Activated CD4-positive, alpha-beta T cell treated with anti-CD3 and anti-CD28 coated beads, Interleukin-2, Interleukin-6, amounts not matched to agents 100 ng/mL and 50 ng/mL, durations not matched to agents 16 hours and 8 hours (primary cell): ENCODE data around the gene PHYH.
"Not testable (repeated sequence)": the region's sequence is repeated elsewhere in the genome, so short reads cannot be mapped to it uniquely, and the experiment has no call there.

ENCODE experiments used
- DNase-seq: peaks from one replicate; pipeline ENCODE4 v3.0.0-alpha.2; 2020

The PHYH gene

DNA sequence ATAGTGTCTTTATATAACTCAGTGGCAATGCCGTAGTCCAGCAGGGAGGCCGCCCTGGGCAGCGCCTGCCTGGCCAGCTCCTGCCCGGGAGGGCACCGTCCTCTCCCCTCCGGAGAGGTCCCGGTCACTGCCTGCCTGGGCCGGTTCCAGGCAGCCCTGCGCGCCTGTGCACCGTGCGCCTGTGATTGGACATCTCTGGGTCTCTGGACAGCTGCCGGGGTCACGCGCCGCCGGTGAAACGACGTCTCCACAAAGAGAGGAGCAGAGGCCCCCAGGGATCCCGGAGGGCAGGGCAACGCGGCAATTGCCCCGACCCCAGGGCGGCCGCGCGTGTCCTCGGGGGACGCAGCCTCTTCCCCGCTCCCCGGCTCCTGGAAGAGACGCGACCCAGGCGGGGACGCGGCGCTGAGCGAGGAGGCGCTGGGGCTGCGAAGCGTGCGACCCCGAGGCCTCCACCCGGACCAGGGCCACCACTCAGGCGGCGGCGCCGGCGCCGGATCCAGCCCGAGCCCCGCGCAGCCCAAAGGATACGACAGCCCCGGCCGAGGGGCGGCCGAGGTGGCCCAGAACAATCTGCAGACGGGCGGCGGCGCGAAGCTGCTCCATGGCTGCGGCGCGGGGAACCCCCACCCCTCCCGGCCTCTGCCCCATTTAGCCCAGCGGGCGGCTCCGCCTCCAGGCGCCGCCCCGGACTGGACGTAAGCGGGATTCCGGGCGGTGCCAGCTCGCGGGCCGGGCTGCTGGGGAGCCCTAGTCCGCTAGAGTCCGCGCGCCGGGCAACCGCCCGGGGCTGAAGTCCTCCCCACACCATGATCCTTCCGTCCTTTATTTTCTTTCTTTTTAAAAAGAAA lies at the start of gene PHYH:
TSS of gene PHYH (minus strand) at position 628 of the 851 bp plus-strand sequence. CDS start at position 606, 22 bp downstream.
- peak; percentile 86 for DNase-seq

DNA sequence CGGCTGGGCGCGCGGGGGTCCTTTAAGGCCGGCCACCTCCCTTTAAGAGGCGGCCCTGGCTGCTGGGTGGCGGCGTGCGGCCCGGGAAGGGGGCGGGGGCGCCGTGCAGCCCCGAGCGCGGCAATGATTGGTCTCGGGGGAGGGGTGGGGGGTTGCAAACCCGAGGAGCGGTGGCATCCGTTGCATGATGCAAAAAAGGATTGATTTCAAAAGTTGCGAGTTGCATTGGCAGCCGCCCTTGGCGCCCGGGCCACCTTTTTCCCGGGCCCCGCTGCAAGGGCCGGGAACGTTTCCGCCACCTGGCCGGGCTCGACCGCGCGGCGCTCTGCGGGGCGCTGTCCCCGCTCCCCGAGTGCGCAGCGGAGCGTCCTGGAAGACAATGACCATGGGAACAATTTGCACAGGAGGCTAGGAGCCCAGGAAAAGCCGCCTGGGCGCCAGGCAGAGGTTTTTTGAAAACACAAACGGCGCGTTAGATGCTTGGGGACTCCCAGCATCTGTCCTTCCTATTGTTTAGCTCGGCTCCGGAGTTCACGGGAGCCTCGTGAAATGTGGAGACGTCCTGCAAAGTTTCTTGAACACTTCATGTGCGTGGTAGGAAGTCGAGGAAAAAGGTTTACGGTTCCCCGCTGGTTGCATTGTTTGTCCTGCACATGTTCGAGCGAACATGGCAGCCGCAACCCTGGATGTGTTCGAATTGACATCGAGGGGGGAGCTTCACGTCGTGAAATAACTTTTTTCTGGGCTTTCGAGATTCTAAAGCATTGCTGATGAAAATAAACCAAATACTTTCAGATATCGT lies 48.6 kb upstream of the PHYH start, which contains the start of gene SEPHS1:
TSS of gene SEPHS1 (minus strand) at position 78 of the 802 bp plus-strand sequence. CDS start 3,343 bp downstream, outside the sequence.
- DNase-seq = peak; percentile 95

GRCh38 chr10:13347500-13348156 lies 47.8 kb upstream of the PHYH start:
- peak; percentile 84 for DNase-seq

DNA sequence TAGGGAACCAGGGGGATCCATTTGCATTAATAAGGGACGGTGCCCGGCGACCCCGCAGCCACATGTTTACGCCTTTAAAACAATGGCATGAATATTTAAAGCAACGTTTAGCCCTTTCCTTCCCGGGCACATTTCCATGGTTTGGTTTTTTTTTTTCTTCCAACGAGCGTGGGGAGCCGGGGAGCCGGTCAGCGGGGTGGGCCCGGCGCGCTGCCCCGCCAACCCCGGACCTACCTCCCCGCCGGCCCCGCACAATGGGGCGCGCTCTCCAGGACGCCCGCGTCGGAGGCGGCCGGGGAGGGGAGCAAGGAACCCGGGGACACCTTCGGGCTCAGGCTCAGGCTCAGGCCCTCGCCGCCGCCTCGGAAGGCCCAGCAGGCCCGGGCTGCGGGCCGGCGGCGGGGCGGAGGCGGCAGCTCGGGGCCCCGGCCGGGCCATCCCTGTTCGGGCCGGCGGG lies 47.2 kb upstream of the PHYH start:
- no peak for DNase-seq

DNA sequence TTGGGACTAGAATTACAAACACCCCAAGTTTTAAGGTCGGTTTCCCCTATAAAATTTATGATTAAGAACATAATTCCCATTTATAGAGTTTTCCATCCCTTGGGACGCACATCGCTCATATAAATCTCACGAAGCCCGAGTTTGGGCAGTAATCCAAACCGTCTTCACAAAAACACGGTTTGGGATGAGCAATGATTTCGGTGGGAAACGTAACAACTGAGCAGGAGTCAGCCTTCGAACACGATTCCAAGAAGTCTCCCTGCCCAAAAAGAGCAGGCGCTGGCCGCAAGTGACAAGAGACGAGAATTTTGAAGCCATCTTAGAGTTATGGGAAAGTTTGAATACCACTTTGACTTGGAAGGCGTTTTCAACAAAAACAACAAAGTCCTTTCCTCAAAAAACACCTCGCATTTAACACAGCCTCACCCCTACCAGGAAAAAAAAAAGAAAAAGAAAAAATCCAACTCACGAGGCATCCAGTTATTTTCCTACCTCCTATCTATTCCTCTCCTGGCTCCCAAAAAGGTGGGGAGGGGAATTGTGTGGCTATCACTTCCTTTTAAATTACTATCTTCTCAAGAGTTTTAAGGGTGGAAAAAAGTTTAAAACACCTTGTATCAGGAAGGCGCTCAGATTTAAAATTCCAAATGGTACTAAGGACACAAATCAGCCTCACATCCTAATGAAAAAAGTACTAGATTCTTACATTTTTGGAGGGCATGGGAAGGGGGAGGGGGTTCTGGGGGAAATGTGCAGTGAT lies 46.6 kb upstream of the PHYH start:
- no peak for DNase-seq

DNA sequence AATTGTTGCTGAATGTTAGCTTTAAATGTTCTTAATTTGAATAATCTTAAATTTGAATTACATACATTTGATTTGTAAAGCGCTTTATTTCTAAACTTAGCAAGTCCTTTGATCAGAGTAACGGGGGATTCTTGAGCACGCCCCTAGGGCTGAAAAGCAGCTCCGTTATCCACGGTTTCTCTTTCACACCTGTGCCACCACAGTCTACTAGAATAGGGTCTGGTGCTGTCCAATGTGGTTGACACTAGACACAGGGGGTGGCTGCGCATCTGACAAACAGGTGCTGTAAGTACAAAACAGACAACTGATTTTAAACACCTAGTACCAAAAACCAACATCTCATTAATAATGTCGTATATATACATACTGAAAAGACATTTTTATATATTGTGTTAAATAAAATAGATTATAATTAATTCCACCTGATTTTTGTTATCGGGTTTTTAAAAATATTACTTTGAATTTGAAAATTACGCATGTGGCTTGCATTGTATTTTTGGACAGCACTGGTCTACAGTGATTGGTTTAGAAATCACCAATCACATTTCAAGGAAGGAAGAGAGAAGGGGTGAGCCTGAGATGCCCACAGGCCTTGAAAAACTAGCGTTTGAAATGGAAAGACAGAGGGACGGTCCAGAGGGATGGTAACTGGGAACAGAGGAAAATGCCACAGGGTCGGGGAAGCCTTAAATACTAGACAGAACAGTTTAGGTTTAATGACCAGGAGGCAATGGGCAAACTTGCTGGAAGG lies 40.9 kb upstream of the PHYH start:
- DNase-seq = peak; percentile 27

DNA sequence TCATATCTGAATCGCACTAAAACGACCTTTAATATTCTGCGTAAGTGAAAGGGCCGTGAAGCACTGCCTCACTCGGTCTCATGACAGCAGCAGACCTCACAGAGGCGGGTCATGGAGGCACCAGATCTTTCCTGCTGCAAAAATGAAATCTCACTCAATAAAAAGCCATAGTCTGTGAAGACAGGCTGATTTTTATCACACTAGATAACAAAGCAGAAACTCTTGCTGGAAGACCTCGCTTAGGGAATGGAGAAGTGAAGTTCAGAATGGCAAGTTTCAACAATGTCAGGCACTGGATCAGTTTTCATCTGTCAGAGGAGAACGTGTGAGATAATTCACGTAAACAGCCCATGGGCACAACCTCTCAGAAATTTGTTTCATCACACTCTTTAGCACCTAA lies 40.2 kb upstream of the PHYH start:
- no peak for DNase-seq

DNA sequence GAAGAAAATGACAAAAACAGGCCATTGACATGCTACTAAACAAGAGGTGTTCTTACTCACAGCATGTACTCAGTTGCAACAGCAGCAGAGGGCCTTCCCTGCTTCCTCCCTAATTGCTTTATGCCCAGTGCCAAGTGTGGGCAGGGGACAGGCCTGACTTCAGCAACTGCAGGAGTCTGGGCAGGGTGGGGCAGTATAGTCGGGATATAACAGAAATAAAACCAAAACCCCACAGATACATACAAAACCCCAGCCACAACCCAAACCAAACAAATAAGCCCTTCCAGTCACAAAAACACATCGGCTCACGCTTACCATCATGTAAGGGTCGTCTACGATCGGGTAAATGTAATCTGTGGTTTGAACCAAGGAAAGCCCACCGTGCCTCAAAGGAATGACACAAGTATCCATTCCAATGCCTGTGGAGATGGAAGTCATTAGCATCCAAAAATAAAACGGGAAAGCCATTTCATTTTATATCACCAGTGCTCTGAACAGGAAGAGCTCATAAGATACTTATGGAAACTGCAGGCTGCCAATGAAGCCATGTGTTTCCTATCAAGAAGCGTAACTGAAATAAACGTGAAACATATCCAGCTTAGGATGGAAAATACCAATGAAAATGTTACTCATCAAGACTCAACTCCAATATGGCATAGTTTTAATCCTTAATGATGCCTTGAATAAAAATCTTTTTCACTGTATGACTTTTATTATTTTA lies 38.7 kb upstream of the PHYH start:
- DNase-seq = no peak

- DNase-seq = no peak
Observed at GRCh38 chr10:13337827-13338196, 37.9 kb upstream of the PHYH start.

DNA sequence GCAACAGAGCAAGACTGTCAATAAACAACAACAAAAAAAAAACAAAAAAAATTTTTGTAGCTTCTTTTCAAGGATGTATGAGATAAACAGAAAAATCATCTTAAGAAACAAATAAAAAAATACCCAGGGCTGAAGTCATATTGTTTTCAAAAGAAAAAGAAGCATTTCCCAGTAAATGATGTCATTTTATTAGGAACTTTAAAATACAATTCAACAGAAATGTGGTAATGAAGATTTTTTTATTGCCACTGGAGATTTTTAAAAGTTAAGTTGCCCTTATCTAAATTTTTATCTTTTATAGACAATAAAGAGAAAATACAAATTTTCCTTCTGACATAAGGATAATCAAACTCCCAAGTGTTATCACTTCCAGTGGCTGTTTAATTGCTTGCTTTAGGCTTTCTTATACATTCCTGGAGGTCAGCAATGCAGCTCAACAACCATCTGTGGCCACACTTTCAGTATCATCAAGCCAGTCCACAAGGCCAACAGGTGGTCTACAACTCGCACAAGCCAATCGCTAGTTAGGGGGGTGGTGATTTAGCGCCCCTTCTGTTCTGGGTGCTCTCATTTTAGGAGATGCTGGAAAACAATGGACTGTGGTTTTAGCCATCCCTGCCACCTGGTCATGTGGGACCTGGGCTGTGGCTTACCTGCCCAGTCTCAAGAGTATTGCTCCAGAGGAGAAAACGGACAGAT lies 37.4 kb upstream of the PHYH start:
- DNase-seq = no peak

DNA sequence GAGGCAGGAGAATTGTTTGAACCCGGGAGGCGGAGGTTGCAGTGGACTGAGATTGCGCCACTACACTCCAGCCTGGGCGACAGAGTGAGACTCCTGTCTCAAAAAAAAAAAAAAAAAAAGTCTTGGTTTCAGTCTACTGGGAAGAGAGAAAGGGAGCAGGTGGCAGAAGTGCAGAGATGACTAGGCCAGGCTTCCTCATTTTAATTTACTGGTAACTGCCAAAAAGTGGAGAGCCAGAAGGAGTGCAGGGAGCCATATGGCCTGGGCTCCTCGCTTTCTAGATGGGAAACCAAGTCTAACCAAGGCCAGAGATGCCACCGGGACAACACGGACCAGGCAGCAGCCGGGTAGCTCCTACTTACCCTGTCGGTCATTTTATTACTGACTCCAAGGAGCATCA lies 36.0 kb upstream of the PHYH start:
- DNase-seq = peak; percentile 20

- DNase-seq = no peak
Observed at GRCh38 chr10:13334556-13334955, 34.7 kb upstream of the PHYH start.

DNA sequence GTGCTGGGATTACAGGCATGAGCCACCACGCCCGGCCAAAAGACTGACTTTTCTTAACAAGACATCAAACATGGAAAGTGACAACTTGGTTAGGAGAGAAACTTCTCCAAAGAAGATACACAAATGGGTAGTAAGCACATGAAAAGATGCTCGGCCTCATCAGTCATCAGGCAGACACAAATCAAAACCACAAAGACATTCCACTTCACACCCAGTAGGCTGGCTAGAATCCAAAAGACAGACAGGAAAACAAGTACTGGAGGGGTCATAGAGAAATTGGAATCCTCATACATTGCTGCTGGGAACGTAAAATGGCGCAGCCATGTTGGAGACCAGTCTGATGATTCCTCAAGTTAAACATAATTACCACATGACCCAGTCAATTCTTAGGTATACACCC lies 31.8 kb upstream of the PHYH start:
- DNase-seq = no peak

DNA sequence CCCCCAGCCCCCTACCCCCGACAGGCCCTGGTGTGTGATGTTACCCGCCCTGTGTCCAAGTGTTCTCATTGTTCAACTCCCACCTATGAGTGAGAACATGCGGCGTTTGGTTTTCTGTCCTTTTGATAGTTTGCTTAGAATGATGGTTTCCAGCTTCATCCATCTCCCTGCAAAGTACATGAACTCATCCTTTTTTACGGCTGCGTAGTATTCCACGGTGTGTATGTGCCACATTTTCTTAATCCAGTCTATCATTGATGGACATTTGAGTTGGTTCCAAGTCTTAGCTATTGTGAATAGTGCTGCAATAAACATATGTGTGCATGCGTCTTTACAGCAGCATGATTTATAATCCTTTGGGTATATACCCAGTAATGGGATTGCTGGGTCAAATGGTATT lies 31.1 kb upstream of the PHYH start:
- not testable (repeated sequence) for DNase-seq

DNA sequence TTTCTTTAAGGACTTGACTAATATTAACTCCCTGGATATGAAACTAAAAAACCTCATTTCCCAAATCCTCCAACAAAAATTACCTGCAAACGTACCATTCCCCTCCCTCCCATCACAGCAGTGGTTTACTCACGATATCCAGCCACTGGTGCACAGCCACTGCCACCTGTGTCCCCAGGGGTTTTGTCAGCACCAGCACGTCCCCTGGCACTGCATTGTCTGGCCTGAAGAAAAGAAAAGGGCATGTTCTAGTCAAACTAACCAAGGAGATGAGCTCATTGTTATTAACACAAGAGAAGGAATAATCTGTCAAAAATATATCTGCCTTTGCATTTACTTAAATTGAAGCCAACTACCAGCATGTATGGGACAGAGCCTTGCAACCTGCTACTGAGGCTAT lies 29.7 kb upstream of the PHYH start:
- DNase-seq = no peak

DNA sequence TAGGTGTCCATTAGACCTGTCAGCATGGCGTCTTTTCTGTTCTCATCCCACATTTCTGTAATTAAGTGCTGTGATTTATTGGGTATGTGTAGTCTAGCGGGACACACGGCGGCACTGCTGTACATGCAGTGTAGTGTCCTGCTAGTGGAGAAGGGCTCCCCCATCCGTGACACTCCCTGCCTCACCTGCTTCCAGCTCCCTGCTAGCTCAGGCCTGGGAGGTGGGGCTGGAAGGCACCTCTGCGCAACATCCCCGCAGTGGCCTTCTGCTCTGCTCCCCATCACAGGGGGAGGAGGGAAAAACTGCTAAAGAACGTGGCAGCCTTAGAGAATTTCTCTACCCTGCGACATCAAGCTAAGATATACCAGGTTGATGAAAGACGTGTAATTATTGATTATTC lies 28.7 kb upstream of the PHYH start:
- DNase-seq = no peak

DNA sequence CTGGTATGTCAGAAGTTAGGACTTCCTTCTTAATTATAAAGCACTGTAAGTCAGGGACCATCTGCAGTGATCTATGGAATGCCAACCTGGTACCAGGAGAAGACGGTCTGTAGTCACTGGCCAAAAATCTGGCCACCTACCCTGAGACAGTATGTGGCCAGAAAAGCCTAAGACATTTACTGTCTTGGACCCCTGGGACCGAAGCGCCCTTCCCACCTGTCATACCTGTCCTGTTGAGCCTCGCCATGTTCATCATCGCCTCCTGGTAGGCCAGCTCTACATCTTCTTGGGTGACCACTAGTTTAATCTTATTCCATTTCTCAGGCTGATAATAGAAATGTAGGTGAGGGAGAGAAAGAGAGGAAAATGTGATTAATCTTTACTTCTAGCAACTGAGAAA lies 28.3 kb upstream of the PHYH start:
- no peak for DNase-seq

- DNase-seq = no peak
Observed at GRCh38 chr10:13327534-13327933, 27.7 kb upstream of the PHYH start.

DNA sequence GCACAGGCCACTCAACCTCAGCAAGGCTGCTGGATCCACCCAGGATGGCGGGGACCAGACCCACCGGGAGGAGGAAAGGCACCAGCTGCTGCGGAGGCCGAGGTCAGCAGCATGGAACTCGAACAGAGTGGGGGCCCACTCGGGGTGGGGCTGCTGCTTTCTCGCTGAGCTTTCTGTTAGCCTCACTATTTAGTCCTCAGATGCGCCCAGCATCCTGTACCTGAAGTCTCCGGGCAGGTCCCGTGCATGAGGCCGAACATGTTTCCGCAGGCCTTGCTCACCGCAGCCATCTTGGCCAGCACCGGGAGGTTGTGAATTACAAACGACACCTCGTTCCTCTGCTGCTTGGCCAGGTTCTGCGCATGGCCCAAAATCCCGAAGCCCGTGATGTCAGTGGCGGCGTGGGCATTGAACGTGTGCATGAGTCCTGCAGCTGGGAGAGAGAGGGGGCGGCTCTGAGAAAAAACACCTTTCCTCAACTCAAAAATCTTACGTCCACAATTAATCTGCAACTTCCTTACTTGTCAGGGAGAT lies 22.8 kb upstream of the PHYH start:
- DNase-seq = no peak

- DNase-seq = no peak
Observed at GRCh38 chr10:13321576-13321975, 21.7 kb upstream of the PHYH start.
